Measurements from ENCODE around the gene TMC7.
A peak's percentile ranks its signal among the peaks of the same experiment; 100 is the strongest.

The TMC7 gene

GRCh38 chr16:19029980-19030379 lies 46.2 kb downstream of the TMC7 start:
- no peak for DNase-seq (ENCODE audit: low read depth in 2 of 2)

- no peak for DNase-seq (ENCODE audit: low read depth in 2 of 2)
These were observed 48.0 kb downstream of the TMC7 start for GRCh38 chr16:19031738-19032137.

- no peak for DNase-seq (ENCODE audit: low read depth in 2 of 2)
These were observed 50.0 kb downstream of the TMC7 start for GRCh38 chr16:19033761-19034160.

- no peak for DNase-seq (ENCODE audit: low read depth in 2 of 2)
These were observed 56.7 kb downstream of the TMC7 start for GRCh38 chr16:19040400-19040799.

GRCh38 chr16:19044769-19045168 lies 61.0 kb downstream of the TMC7 start:
- DNase-seq (ENCODE audit: low read depth in 2 of 2): no peak

GRCh38 chr16:19046062-19046461 lies 62.3 kb downstream of the TMC7 start:
- no peak for DNase-seq (ENCODE audit: low read depth in 2 of 2)

GRCh38 chr16:19062706-19063105 lies 79.0 kb downstream of the TMC7 start:
- no peak for DNase-seq (ENCODE audit: low read depth in 2 of 2)

GRCh38 chr16:19066988-19067348 lies 83.2 kb downstream of the TMC7 start:
- no peak for DNase-seq (ENCODE audit: low read depth in 2 of 2)

- peak; percentile 95 to 97 for DNase-seq (ENCODE audit: low read depth in 2 of 2)
These were observed 83.9 kb downstream of the TMC7 start, which contains the start of gene COQ7 for GRCh38 chr16:19067349-19068236. Gene COQ7, plus strand, starts transcription at chr16:19067614. Its CDS starts 51 bp downstream, at chr16:19067665.

GRCh38 chr16:19068237-19068815 lies 84.6 kb downstream of the TMC7 start:
- no peak for DNase-seq (ENCODE audit: low read depth in 2 of 2)

- DNase-seq (ENCODE audit: low read depth in 2 of 2): no peak
These were observed 88.4 kb downstream of the TMC7 start for GRCh38 chr16:19071811-19072777.

GRCh38 chr16:19073344-19073743 lies 89.6 kb downstream of the TMC7 start:
- DNase-seq (ENCODE audit: low read depth in 2 of 2): no peak

GRCh38 chr16:19073863-19074262 lies 90.1 kb downstream of the TMC7 start:
- DNase-seq (ENCODE audit: low read depth in 2 of 2): no peak

GRCh38 chr16:19075511-19075910 lies 91.8 kb downstream of the TMC7 start:
- DNase-seq (ENCODE audit: low read depth in 2 of 2): no peak

GRCh38 chr16:19077879-19078278 lies 94.1 kb downstream of the TMC7 start:
- DNase-seq (ENCODE audit: low read depth in 2 of 2): no peak

- no peak for DNase-seq (ENCODE audit: low read depth in 2 of 2)
These were observed 99.9 kb downstream of the TMC7 start for GRCh38 chr16:19083670-19084069.

GRCh38 chr16:19084139-19084538 lies 100.4 kb downstream of the TMC7 start:
- no peak for DNase-seq (ENCODE audit: low read depth in 2 of 2)

GRCh38 chr16:19084879-19085278 lies 101.1 kb downstream of the TMC7 start:
- no peak for DNase-seq (ENCODE audit: low read depth in 2 of 2)

GRCh38 chr16:19085679-19086200 lies 102.0 kb downstream of the TMC7 start:
- DNase-seq (ENCODE audit: low read depth in 2 of 2): no peak

GRCh38 chr16:19086322-19087199 lies 102.8 kb downstream of the TMC7 start:
- DNase-seq (ENCODE audit: low read depth in 2 of 2): peak; percentile 34 to 50
